ENCODE results near the gene NHLRC1.

NHLRC1 gene

DNA sequence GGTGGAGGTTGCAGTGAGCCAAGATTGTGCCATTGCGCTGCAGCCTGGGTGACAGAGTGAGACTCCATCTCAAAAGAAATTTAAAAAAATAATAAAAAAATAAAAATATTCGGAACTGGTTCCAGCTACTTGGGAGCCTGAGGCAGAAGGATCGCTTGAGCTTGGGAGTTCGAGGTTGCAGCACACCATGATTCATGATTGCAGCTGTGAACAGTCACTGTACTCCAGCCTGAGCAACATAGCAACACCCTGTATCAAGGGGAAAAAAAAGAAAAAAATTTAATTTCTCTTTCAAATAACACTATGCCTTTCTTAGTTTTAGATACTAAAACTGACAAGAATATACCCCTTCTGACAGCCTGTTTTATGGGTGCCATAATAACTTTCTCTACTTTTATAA, 43.3 kb upstream of the NHLRC1 start:
- TF ChIP-seq, protein P1, sequence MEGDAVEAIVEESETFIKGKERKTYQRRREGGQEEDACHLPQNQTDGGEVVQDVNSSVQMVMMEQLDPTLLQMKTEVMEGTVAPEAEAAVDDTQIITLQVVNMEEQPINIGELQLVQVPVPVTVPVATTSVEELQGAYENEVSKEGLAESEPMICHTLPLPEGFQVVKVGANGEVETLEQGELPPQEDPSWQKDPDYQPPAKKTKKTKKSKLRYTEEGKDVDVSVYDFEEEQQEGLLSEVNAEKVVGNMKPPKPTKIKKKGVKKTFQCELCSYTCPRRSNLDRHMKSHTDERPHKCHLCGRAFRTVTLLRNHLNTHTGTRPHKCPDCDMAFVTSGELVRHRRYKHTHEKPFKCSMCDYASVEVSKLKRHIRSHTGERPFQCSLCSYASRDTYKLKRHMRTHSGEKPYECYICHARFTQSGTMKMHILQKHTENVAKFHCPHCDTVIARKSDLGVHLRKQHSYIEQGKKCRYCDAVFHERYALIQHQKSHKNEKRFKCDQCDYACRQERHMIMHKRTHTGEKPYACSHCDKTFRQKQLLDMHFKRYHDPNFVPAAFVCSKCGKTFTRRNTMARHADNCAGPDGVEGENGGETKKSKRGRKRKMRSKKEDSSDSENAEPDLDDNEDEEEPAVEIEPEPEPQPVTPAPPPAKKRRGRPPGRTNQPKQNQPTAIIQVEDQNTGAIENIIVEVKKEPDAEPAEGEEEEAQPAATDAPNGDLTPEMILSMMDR (conservative IDR thresholded peaks at IDR 0.05; ENCODE audit: low read depth, low read length), result no peak
- no peak overlapping the region for H3K4me3 ChIP-seq (IDR thresholded peaks at IDR 0.05; ENCODE audit: insufficient read depth, low read depth, low read length)
- H3K9ac ChIP-seq, result no peak overlapping the region
- no peaks in the 10 kb centered on the region for H3K79me2 ChIP-seq (ENCODE audit: insufficient read depth, low read depth)
- no peak overlapping the region for H2AFZ ChIP-seq (ENCODE audit: low read depth)
- no peaks in the 10 kb centered on the region for H4K20me1 ChIP-seq (ENCODE audit: insufficient read depth)
- H3K27ac ChIP-seq, result no peak overlapping the region
- no peaks in the 10 kb centered on the region for H3K4me1 ChIP-seq (ENCODE audit: low read depth, poor library complexity, severe bottlenecking)
- H3K36me3 ChIP-seq (ENCODE audit: insufficient read depth), result no peaks in the 10 kb centered on the region
- H3K4me2 ChIP-seq, result no peak overlapping the region
- no peaks in the 10 kb centered on the region for H3K27me3 ChIP-seq (ENCODE audit: insufficient read depth, low read depth)

DNA sequence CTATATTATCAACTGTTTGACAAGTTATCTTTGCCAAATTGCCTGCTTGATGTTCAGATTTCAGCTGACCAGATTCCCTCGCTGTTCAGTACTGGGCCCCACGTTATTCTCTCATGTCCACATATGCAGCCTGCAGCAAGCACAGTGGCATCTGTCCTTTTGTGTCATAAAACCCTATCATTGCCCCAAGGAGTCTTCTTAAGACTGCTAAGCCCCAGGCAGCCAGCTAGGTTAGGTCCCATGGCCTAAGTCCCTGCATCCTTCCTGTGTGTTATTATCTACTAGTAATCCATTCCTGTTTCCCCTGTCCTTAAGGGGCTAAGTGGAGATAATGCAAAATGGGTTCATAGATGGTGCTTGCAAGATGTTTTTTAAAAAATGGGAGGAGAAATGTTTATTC, 39.9 kb upstream of the NHLRC1 start:
- H3K27me3 ChIP-seq (ENCODE audit: insufficient read depth, low read depth), result no peaks in the 10 kb centered on the region
- no peaks in the 10 kb centered on the region for H3K36me3 ChIP-seq (ENCODE audit: insufficient read depth)
- no peak overlapping the region for H2AFZ ChIP-seq (ENCODE audit: low read depth)

DNA sequence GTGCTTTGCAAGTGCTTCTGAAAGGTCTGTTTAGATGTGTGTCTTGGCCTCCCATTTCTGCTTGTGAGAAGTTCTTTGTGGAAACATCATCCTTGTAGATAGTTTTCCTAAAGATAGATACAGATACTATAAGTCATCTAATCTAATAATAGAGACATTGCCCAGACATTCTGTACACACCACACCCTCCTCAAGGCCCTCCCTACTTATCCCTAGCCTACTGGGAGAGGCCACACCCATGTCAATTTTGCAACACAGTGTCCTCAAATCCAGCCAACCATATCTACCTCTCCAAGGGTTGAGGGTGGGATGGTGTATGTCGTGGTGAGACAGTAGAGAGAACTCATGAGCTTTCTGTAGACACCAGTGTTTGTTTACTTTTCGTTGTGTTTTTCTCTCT, 39.0 kb upstream of the NHLRC1 start:
- Histone ChIP-seq H3K27me3 (ENCODE audit: insufficient read depth, low read depth) (no peaks in the 10 kb centered on the region), H2AFZ (ENCODE audit: low read depth) (no peak overlapping the region), H3K4me3 (IDR thresholded peaks at IDR 0.05; ENCODE audit: insufficient read depth, low read depth, low read length) (no peak overlapping the region), H4K20me1 (ENCODE audit: insufficient read depth) (no peaks in the 10 kb centered on the region), H3K9ac (no peak overlapping the region), H3K27ac (no peak overlapping the region), H3K4me2 (no peak overlapping the region), H3K36me3 (ENCODE audit: insufficient read depth) (no peaks in the 10 kb centered on the region), H3K79me2 (ENCODE audit: insufficient read depth, low read depth) (no peaks in the 10 kb centered on the region), H3K4me1 (ENCODE audit: low read depth, poor library complexity, severe bottlenecking) (peaks cover 7% of the 10 kb centered on the region)
- TF ChIP-seq, protein P1 (conservative IDR thresholded peaks at IDR 0.05; ENCODE audit: low read depth, low read length), result no peak

More for the DNA sequence above, 39.9 kb upstream of the NHLRC1 start:
- Histone ChIP-seq H3K4me3 (IDR thresholded peaks at IDR 0.05; ENCODE audit: insufficient read depth, low read depth, low read length) (no peak overlapping the region), H3K27ac (no peak overlapping the region), H4K20me1 (ENCODE audit: insufficient read depth) (no peaks in the 10 kb centered on the region), H3K79me2 (ENCODE audit: insufficient read depth, low read depth) (no peaks in the 10 kb centered on the region), H3K4me1 (ENCODE audit: low read depth, poor library complexity, severe bottlenecking) (no peaks in the 10 kb centered on the region), H3K4me2 (no peak overlapping the region), H3K9ac (no peak overlapping the region)
- TF ChIP-seq, protein P1 (conservative IDR thresholded peaks at IDR 0.05; ENCODE audit: low read depth, low read length), result no peak

DNA sequence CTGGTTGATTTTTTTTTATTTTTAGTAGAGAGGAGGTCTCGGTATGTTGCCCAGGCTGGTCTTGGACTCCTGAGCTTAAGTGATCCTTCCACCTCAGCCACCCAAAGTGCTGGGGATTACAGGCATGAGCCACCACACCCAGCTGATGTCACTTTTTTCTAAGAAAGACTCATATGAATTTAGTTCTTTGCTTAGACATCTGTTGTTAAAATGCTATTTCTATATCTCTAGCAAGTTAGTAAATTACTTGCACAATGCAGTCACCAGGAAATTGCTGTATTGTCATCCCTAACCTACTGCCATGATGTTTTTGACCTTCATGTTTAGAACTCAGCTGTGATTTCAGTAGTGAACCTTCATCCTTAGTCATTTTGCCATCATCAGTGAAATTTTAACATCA, 38.4 kb upstream of the NHLRC1 start:
- H3K79me2 ChIP-seq (ENCODE audit: insufficient read depth, low read depth), result no peaks in the 10 kb centered on the region
- H3K9ac ChIP-seq, result no peak overlapping the region
- H2AFZ ChIP-seq (ENCODE audit: low read depth), result no peak overlapping the region

More for the DNA sequence above, 38.4 kb upstream of the NHLRC1 start:
- TF ChIP-seq, protein P1 (conservative IDR thresholded peaks at IDR 0.05; ENCODE audit: low read depth, low read length), result no peak
- Histone ChIP-seq H3K4me1 (ENCODE audit: low read depth, poor library complexity, severe bottlenecking) (peaks cover 7% of the 10 kb centered on the region), H3K4me2 (no peak overlapping the region), H4K20me1 (ENCODE audit: insufficient read depth) (no peaks in the 10 kb centered on the region), H3K27me3 (ENCODE audit: insufficient read depth, low read depth) (no peaks in the 10 kb centered on the region), H3K4me3 (IDR thresholded peaks at IDR 0.05; ENCODE audit: insufficient read depth, low read depth, low read length) (no peak overlapping the region), H3K36me3 (ENCODE audit: insufficient read depth) (no peaks in the 10 kb centered on the region), H3K27ac (no peak overlapping the region)

Data from KMS-11 (cell line).